HEK293 (cell line): ENCODE results near the gene RIMBP3C.
"Not testable (repeated sequence)": the region's sequence is repeated elsewhere in the genome, so short reads cannot be mapped to it uniquely, and the experiment has no call there.

ENCODE experiments used
- CTCF ChIA-PET: fragments of 350-600 bp; formaldehyde crosslinking; extraction: SDS; loops from one replicate; lab custom pipeline; 2021; ENCODE audit warnings: antibody characterized with exemption; lab: Yijun Ruan, JAX
- POLR2A ChIA-PET: fragments of 300-600 bp; formaldehyde crosslinking; extraction: SDS; loops from one replicate; lab custom pipeline; 2020; ENCODE audit warnings: antibody characterized with exemption, inconsistent platforms; lab: Yijun Ruan, JAX
- H3K27ac ChIP-seq: fragments of 200-500 bp; sonication (Bioruptor generic); 2 replicates; pipeline ENCODE4 v1.5.1; 2014; ENCODE audit warnings: low read depth, low read length, control low read depth, inconsistent platforms; ENCODE audit errors: extremely low read depth
- H3K36me3 ChIP-seq, 2 experiments: fragments of 200-500 bp in 1 of 2; sonication (Bioruptor generic) in 1 of 2; 1 replicate in 1 of 2; 2 replicates in 1 of 2; pipeline ENCODE4 v1.5.1; 2014 to 2017; ENCODE audit warnings: inconsistent platforms in 2 of 2, low read length in 2 of 2; ENCODE audit not compliant: control insufficient read depth in 2 of 2, insufficient read depth in 1 of 2
- H3K4me1 ChIP-seq: fragments of 200-500 bp; sonication (Bioruptor generic); 2 replicates; pipeline ENCODE4 v1.5.1; 2014; ENCODE audit warnings: mild to moderate bottlenecking, low read length, inconsistent platforms; ENCODE audit not compliant: control insufficient read depth, insufficient read depth
- H3K4me3 ChIP-seq: 2 replicates; pipeline ENCODE4 v1.5.1; 2011; ENCODE audit warnings: low read depth, mild to moderate bottlenecking, control low read depth, low read length, moderate library complexity
- H3K9me3 ChIP-seq: fragments of 200-500 bp; sonication (Bioruptor generic); 2 replicates; pipeline ENCODE4 v1.5.1; 2014; ENCODE audit warnings: low read depth, low read length, inconsistent platforms; ENCODE audit not compliant: control insufficient read depth, insufficient read depth

The RIMBP3C gene

DNA sequence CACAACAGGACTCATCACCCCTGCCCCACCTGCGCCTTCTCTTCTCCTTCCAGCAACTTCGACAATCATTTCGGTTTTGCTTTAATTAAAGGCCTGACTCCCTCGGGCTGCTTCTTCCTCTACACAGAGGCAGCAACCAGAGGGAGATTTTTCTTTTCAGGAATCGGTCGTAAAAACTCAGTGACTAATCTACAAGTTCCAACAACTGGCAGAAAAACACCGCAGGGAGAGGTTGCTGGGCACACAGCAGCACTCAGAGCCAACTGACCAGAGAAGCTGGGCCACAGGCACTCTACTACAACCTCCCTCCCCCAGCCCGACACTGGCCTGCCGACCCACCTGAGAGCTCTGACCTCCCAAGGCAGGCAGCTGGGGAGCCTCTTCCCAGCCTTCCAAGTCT, 36.0 kb downstream of the RIMBP3C start:
- CTCF ChIA-PET, H3K4me3 ChIP-seq, H3K36me3 ChIP-seq, POLR2A ChIA-PET, H3K27ac ChIP-seq, H3K4me1 ChIP-seq, H3K9me3 ChIP-seq: not testable (repeated sequence)

DNA sequence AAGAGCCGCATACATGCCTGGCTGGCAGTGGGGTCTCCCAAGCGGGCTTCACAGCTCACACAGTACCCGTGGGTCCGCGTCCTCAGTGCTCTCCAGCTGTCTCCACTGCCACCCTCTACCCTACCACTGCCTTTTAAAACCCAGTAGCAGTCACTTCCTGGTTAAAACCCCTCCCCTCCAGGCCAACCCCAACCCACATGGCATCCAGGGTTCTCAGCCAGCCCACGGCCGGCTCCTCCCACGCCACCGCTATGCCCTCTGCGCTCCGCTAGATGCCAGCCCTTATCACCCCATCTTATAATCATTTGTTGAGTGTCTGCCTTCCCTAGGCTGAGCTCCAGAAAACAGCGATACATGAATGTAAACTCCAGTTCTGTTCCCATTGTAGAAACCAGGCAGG, 37.1 kb downstream of the RIMBP3C start:
- H3K9me3 ChIP-seq, H3K36me3 ChIP-seq, H3K4me1 ChIP-seq, H3K4me3 ChIP-seq, H3K27ac ChIP-seq, CTCF ChIA-PET, POLR2A ChIA-PET: not testable (repeated sequence)

DNA sequence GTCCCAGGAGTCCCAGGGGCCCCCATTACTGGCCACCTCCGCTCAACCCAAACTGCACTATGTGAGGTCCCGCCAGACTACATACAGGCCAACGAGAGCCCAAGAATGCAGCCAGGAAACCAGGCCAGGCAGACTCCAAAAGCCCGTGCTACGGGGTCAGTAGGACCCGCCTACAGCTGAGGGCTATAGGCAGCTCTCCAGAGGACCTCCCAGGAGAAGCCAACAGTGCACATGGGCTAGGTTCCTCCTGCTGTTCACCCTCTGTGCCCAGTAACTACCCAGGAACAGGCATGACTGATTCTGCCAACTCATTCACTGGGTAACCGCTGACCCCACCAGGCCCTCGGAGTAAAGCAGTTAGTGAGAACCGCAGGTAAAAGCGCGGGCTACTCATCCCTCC, 39.2 kb downstream of the RIMBP3C start:
- H3K27ac ChIP-seq, CTCF ChIA-PET, H3K4me3 ChIP-seq, H3K36me3 ChIP-seq, H3K4me1 ChIP-seq, H3K9me3 ChIP-seq, POLR2A ChIA-PET: not testable (repeated sequence)

DNA sequence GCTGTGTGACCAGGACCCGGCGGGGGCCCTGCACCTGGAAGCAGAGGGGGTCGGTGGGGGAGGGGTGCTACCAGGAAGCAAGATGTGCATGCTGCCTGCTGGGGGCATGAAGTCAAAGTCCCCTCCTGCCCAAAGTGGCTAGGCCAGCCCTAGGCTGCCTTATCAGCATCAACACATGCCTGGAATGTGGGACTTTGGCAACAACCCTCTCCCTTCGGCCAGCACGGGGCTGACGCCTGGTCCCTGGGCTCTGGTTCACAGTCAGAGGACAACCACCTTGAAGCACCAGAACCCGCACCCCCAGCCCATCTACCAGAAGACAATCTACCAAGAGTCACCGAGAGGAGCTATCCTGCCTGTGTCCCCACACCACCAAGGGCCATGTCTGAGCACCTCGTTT, 40.9 kb downstream of the RIMBP3C start:
- CTCF ChIA-PET, H3K36me3 ChIP-seq, POLR2A ChIA-PET, H3K9me3 ChIP-seq, H3K27ac ChIP-seq, H3K4me1 ChIP-seq, H3K4me3 ChIP-seq: not testable (repeated sequence)

DNA sequence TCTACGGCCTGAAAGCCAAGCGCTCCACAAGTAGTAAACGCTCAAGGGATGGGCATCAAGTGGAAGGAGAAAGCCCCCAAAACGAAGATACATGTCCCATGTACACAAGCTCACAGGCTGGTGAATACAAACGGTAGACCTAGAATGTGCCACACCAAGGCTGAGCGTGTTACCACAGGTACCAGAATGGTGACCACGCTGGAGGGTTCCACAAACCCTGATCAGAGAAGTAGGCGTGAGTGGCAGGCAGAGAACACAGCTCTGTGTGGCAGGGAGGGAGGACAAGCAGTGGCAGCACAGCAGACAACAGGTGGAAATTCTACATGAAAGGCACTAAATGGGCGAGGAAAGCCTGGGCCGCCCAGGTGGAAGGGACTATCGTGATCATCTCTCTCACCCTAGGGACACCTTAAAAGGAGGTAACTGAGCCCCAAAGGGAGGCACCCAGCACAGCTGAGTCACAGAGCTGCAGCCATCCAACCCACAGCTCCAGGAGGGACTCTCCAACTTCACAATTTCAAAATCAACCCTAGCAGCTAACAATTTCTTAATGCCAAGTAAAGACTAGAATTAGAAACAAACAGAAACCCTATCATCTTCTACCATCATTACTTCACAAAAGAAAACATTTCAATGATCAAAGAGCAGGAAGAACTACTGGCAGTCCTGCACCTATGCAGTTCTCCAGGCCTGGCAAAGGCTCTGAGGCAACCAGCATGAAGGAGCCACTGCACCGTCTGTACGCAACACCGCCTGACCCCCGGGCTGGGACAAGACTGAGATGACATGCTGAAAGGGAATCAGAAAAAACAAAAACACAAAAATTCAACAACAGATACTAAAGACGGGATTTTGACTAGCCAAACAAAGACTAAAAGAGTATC, 51.4 kb downstream of the RIMBP3C start:
- H3K9me3 ChIP-seq, H3K4me3 ChIP-seq, H3K27ac ChIP-seq, POLR2A ChIA-PET, H3K4me1 ChIP-seq, H3K36me3 ChIP-seq, CTCF ChIA-PET: not testable (repeated sequence)

DNA sequence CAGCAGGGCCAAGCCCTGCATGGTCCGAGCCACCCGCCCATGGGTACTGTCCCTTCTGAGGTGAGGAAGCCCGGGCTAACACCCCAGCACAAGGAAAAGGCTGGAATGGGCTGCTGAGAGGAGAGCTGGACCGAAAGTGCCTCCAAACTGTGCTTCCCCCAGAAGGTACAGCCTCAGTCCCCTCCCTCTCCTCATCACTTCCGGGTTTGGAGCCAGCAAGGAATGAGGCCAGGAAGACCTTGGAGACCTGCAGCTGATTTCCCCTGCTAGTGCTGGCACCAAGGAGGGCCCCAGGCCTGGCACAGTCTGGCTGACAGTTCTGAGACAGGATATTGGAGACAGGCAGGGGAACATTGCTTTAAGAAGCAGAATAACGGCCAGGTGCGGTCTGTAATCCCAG, 52.8 kb downstream of the RIMBP3C start:
- H3K4me1 ChIP-seq, H3K27ac ChIP-seq, H3K4me3 ChIP-seq, POLR2A ChIA-PET, CTCF ChIA-PET, H3K9me3 ChIP-seq, H3K36me3 ChIP-seq: not testable (repeated sequence)

DNA sequence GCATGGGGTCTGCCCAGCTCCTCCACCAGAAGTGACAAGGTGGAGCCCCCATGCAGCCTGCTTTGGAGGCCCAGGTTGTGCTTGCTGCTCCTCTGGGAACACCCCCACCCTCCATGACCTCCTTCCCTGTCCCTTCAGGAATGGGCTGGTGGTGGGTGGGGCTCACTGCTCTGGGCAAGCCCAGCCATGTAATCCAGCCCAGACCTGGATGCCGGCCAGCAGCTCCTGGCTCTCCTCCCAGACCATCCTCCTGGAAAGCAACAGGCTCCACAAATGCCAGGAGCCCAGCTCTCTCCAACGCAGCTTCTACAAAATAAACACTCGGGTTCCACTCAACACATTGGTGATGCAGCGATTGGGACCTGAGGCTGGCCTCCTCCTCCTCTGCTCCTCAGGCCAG, 53.3 kb downstream of the RIMBP3C start:
- H3K27ac ChIP-seq, POLR2A ChIA-PET, H3K9me3 ChIP-seq, H3K4me1 ChIP-seq, CTCF ChIA-PET, H3K36me3 ChIP-seq, H3K4me3 ChIP-seq: not testable (repeated sequence)
